Natural killer cell (primary cell): ENCODE data around the gene SLC10A3. TPM values are rescaled to one million over a fixed set of nuclear protein-coding genes. Genes with fewer than 3 reads are reported as not detected.

Source experiments
- ATAC-seq, 3 donors: fragments of 150-1000 bp in 2 of 3; fragments of 200-7000 bp in 1 of 3; cut with Tn5 transposase; 1 replicate in 1 of 3; 2 replicates in 2 of 3; pipeline ENCODE4 v1.10.0; 2021; ENCODE audit warnings: mild to moderate bottlenecking in 2 of 3, moderate library complexity in 2 of 3
- DNase-seq, 2 donors: peaks; one replicate each; pipeline versions ENCODE4 v3.0.0 to v3.0.0-alpha.2; 2013 to 2021; ENCODE audit warnings: mixed read lengths in 1 of 2
- H3K27ac ChIP-seq: one replicate; pipeline ENCODE4 v1.5.1; 2013; ENCODE audit warnings: mild to moderate bottlenecking, low read length
- H3K27me3 ChIP-seq: one replicate; pipeline ENCODE4 v1.6.1; 2013; ENCODE audit warnings: low read length; ENCODE audit not compliant: control insufficient read depth, insufficient read depth
- H3K36me3 ChIP-seq: one replicate; pipeline ENCODE4 v1.6.1; 2013; ENCODE audit warnings: low read length; ENCODE audit not compliant: control insufficient read depth, insufficient read depth
- H3K4me1 ChIP-seq: one replicate; pipeline ENCODE4 v1.6.1; 2013; ENCODE audit warnings: low read length; ENCODE audit not compliant: control insufficient read depth, insufficient read depth
- H3K4me3 ChIP-seq: one replicate; pipeline ENCODE4 v1.5.1; 2013; ENCODE audit warnings: low read length
- H3K9me3 ChIP-seq: one replicate; pipeline ENCODE4 v1.6.1; 2013; ENCODE audit warnings: low read length; ENCODE audit not compliant: control insufficient read depth, insufficient read depth
- H3K27ac Mint-ChIP-seq, 2 donors: one replicate each; pipeline ENCODE4 v1.8.0; 2022; ENCODE audit warnings: mild to moderate bottlenecking in 2 of 2, mixed read lengths in 2 of 2, moderate library complexity in 1 of 2
- H3K27me3 Mint-ChIP-seq, 2 donors: one replicate each; pipeline ENCODE4 v1.8.0; 2022; ENCODE audit warnings: low read depth in 2 of 2, mixed read lengths in 2 of 2
- H3K36me3 Mint-ChIP-seq: one replicate; pipeline ENCODE4 v1.8.0; 2022; ENCODE audit warnings: mixed read lengths
- H3K4me1 Mint-ChIP-seq, 2 donors: one replicate each; pipeline ENCODE4 v1.8.0; 2022; ENCODE audit warnings: mixed read lengths in 2 of 2
- H3K4me3 Mint-ChIP-seq: one replicate; pipeline ENCODE4 v1.8.0; 2022; ENCODE audit warnings: mild to moderate bottlenecking, moderate library complexity, mixed read lengths
- H3K9me3 Mint-ChIP-seq, 2 donors: one replicate each; pipeline ENCODE4 v1.8.0; 2022; ENCODE audit warnings: mixed read lengths in 2 of 2
- CTCF ChIP-seq: fragments of 200-600 bp; IDR thresholded peaks from one replicate; pipeline ENCODE4 v1.8.0; 2022; ENCODE audit warnings: antibody characterized with exemption
- WGBS: methylation state at CpG from one replicate; pipeline ENCODE4 v1.1.7; 2013; ENCODE audit warnings: missing lambda C conversion rate; ENCODE audit not compliant: insufficient coverage; 5-methylcytosine and 5-hydroxymethylcytosine counted together
- intact Hi-C: fragments of 100-400 bp; cut with micrococcal nuclease; formaldehyde crosslinking; loops from one replicate; pipeline ENCODE4 v1.14.2; 2022
- total RNA-seq, 4 donors: library from RNA; stranded (reverse); fragments of 120-200 nt in 1 of 4; gene quantifications; one replicate each; pipeline versions ENCODE4 v1.2.3 to v1.2.4, GENCODE V29; 2013 to 2022

SLC10A3 gene
- total RNA-seq, 3 donors from 2014 or later (not counting 1 experiment from before 2014, with no cell fraction given): 26.5 to 42.1 (median 31.8) TPM

GRCh38 chrX:154495472-154495922 is 5.1 kb upstream of the SLC10A3 start:
- no peaks in the 10 kb centered on the region for H3K4me1 Mint-ChIP-seq
- no peak for TF ChIP-seq CTCF
- Histone ChIP-seq H3K36me3 (no peaks in the 10 kb centered on the region), H3K9me3 (no peaks in the 10 kb centered on the region), H3K27me3 (no peaks in the 10 kb centered on the region), H3K4me3 (no peak overlapping the region), H3K4me1 (peaks cover 6% of the 10 kb centered on the region), H3K27ac (no peak overlapping the region)
- no peak overlapping the region for H3K27ac Mint-ChIP-seq
- DNase-seq: no peak
- no peak for ATAC-seq
- no peak overlapping the region for H3K4me3 Mint-ChIP-seq
- intact Hi-C loops: no loop called here
- H3K27me3 Mint-ChIP-seq: no peaks in the 10 kb centered on the region
- no peaks in the 10 kb centered on the region for H3K9me3 Mint-ChIP-seq
- no peaks in the 10 kb centered on the region for H3K36me3 Mint-ChIP-seq
- 81% methylated on average over 5 of the region's 6 CpGs for WGBS

GRCh38 chrX:154494715-154495114 is 4.3 kb upstream of the SLC10A3 start:
- no peak overlapping the region for H3K4me3 Mint-ChIP-seq
- 76% methylated on average over 3 of the region's 3 CpGs for WGBS
- H3K27me3 Mint-ChIP-seq: no peaks in the 10 kb centered on the region
- peaks cover 3% of the 10 kb centered on the region in 2 donors for H3K4me1 Mint-ChIP-seq
- DNase-seq (no peak), ATAC-seq (no peak)
- H3K9me3 Mint-ChIP-seq: no peaks in the 10 kb centered on the region
- TF ChIP-seq CTCF: no peak
- H3K9me3 ChIP-seq: no peaks in the 10 kb centered on the region
- H3K27ac Mint-ChIP-seq: no peak overlapping the region
- H3K36me3 ChIP-seq: no peaks in the 10 kb centered on the region
- H3K4me3 ChIP-seq: no peak overlapping the region
- no peaks in the 10 kb centered on the region for H3K27me3 ChIP-seq
- intact Hi-C loops: no loop called here
- peaks cover 10% of the 10 kb centered on the region for H3K4me1 ChIP-seq
- H3K27ac ChIP-seq: no peak overlapping the region
- H3K36me3 Mint-ChIP-seq: no peaks in the 10 kb centered on the region

- H3K4me1 Mint-ChIP-seq: peaks cover 15 to 17% of the 10 kb centered on the region in 2 donors
- H3K4me3 Mint-ChIP-seq: peak overlapping the region; percentile 85
- no peak for TF ChIP-seq CTCF
- no peaks in the 10 kb centered on the region for H3K36me3 Mint-ChIP-seq
- ATAC-seq (peak in 2 of 3 donors; percentile 9 to 16), DNase-seq (peak in 1 of 2 donors; percentile 44)
- no peaks in the 10 kb centered on the region for H3K27me3 ChIP-seq
- 0% methylated on average over 18 of the region's 19 CpGs for WGBS
- intact Hi-C loops: loop anchor here (1.0 kb wide), 1 partner anchor 26 kb away; the partner anchor contains the start of gene FAM3A
- peaks cover 8% of the 10 kb centered on the region for H3K36me3 ChIP-seq
- no peaks in the 10 kb centered on the region for H3K27me3 Mint-ChIP-seq
- peak overlapping the region; percentile 87 to 93 for H3K27ac Mint-ChIP-seq
- no peaks in the 10 kb centered on the region for H3K9me3 ChIP-seq
- no peaks in the 10 kb centered on the region for H3K9me3 Mint-ChIP-seq
- peak overlapping the region; percentile 81 for H3K27ac ChIP-seq
- H3K4me3 ChIP-seq: peak overlapping the region; percentile 63
- peaks cover 48% of the 10 kb centered on the region for H3K4me1 ChIP-seq
Measured at GRCh38 chrX:154490021-154490413, 412 bp downstream of the SLC10A3 start.

- no peak overlapping the region for H3K27ac ChIP-seq
- H3K27ac Mint-ChIP-seq: peak overlapping the region; percentile 87 to 93
- peaks cover 15% of the 10 kb centered on the region for H3K36me3 ChIP-seq
- TF ChIP-seq CTCF: no peak
- ATAC-seq (no peak), DNase-seq (no peak)
- H3K36me3 Mint-ChIP-seq: no peaks in the 10 kb centered on the region
- intact Hi-C loops: no loop called here
- H3K27me3 ChIP-seq: no peaks in the 10 kb centered on the region
- no peaks in the 10 kb centered on the region for H3K9me3 Mint-ChIP-seq
- H3K4me3 Mint-ChIP-seq: peak overlapping the region; percentile 85
- H3K27me3 Mint-ChIP-seq: no peaks in the 10 kb centered on the region
- no peak overlapping the region for H3K4me3 ChIP-seq
- no peaks in the 10 kb centered on the region for H3K9me3 ChIP-seq
- WGBS: 83% methylated on average over 3 of the region's 4 CpGs
- H3K4me1 ChIP-seq: peaks cover 56% of the 10 kb centered on the region
- H3K4me1 Mint-ChIP-seq: peaks cover 15 to 17% of the 10 kb centered on the region in 2 donors
Measured at GRCh38 chrX:154489182-154489581, 1.2 kb downstream of the SLC10A3 start.
